IMR-90 (cell line): Measurements from ENCODE around the gene TMPRSS7. TPM values are rescaled to one million over a fixed set of nuclear protein-coding genes. Genes with fewer than 3 reads are reported as not detected.

Source experiments
- ATAC-seq: fragments of 200-7000 bp; cut with Tn5 transposase; 2 replicates; pipeline ENCODE4 v1.9.1; 2020; ENCODE audit warnings: low read depth, mild to moderate bottlenecking, moderate library complexity
- BruUV-seq: library from RNA; stranded (reverse); fragments of 400-500 nt; replicated peaks from 2 replicates; lab custom pipeline; 2021; lab: Mats Ljungman, UMichigan
- CTCF ChIA-PET: fragments of 300-600 bp; formaldehyde crosslinking; extraction: SDS; loops from one replicate; lab custom pipeline; 2021; ENCODE audit warnings: antibody characterized with exemption; lab: Yijun Ruan, JAX
- POLR2A ChIA-PET: fragments of 300-600 bp; sonication (Branson Sonifier 250); formaldehyde crosslinking; loops from one replicate; lab custom pipeline; 2022; ENCODE audit warnings: antibody characterized with exemption; ENCODE audit not compliant: unreplicated experiment; lab: Charles Lee
- DNase-seq: peaks from one replicate; pipeline ENCODE4 v3.0.0; 2013
- H2AFZ ChIP-seq: replicated peaks from 2 replicates; pipeline ENCODE3; 2013; ENCODE audit warnings: low read length, mild to moderate bottlenecking; ENCODE audit not compliant: poor library complexity
- H2AK5ac ChIP-seq: 2 replicates; pipeline ENCODE4 v1.6.1; 2013; ENCODE audit warnings: low read depth, low read length, inconsistent platforms
- H2AK9ac ChIP-seq: replicated peaks from 2 replicates; pipeline ENCODE3; 2013; ENCODE audit warnings: mild to moderate bottlenecking, low read depth, low read length, moderate library complexity; ENCODE audit not compliant: poor library complexity
- H2BK120ac ChIP-seq: 2 replicates; pipeline ENCODE4 v1.6.1; 2013; ENCODE audit warnings: low read depth, low read length, inconsistent platforms
- H2BK15ac ChIP-seq: 3 replicates; pipeline ENCODE4 v1.6.1; 2013; ENCODE audit warnings: low read depth, low read length, inconsistent platforms
- H2BK20ac ChIP-seq: 2 replicates; pipeline ENCODE4 v1.6.1; 2013; ENCODE audit warnings: low read depth, mild to moderate bottlenecking, inconsistent platforms, low read length, moderate library complexity
- H2BK5ac ChIP-seq: 2 replicates; pipeline ENCODE4 v1.6.1; 2013; ENCODE audit warnings: mild to moderate bottlenecking, low read depth, low read length, inconsistent platforms; ENCODE audit not compliant: poor library complexity, severe bottlenecking
- H3K14ac ChIP-seq: replicated peaks from 2 replicates; pipeline ENCODE4 v1.6.1; 2013; ENCODE audit warnings: low read depth, low read length, inconsistent platforms
- H3K18ac ChIP-seq: 2 replicates; pipeline ENCODE4 v1.6.1; 2013; ENCODE audit warnings: low read depth, low read length, control low read depth
- H3K23ac ChIP-seq: 2 replicates; pipeline ENCODE4 v1.6.1; 2013; ENCODE audit warnings: low read depth, low read length, inconsistent platforms
- H3K27ac ChIP-seq: 2 replicates; pipeline ENCODE4 v1.5.1; 2013; ENCODE audit warnings: mild to moderate bottlenecking, control low read depth, low read length; ENCODE audit not compliant: insufficient read depth
- H3K27me3 ChIP-seq: 2 replicates; pipeline ENCODE4 v1.6.1; 2013; ENCODE audit warnings: low read length; ENCODE audit not compliant: control insufficient read depth, insufficient read depth
- H3K36me3 ChIP-seq: 2 replicates; pipeline ENCODE4 v1.6.1; 2013; ENCODE audit warnings: low read length, mixed read lengths; ENCODE audit not compliant: control insufficient read depth, insufficient read depth
- H3K4ac ChIP-seq: 2 replicates; pipeline ENCODE4 v1.6.1; 2013; ENCODE audit warnings: low read depth, low read length, inconsistent platforms
- H3K4me1 ChIP-seq: 2 replicates; pipeline ENCODE4 v1.6.1; 2013; ENCODE audit warnings: low read length, mixed read lengths; ENCODE audit not compliant: control insufficient read depth, insufficient read depth
- H3K4me2 ChIP-seq: 2 replicates; pipeline ENCODE4 v1.6.1; 2013; ENCODE audit warnings: low read depth, mild to moderate bottlenecking, control low read depth, low read length, moderate library complexity
- H3K4me3 ChIP-seq: 2 replicates; pipeline ENCODE4 v1.5.1; 2013; ENCODE audit warnings: low read depth, mild to moderate bottlenecking, control low read depth, low read length, moderate library complexity; ENCODE audit not compliant: insufficient read depth
- H3K56ac ChIP-seq: 2 replicates; pipeline ENCODE4 v1.6.1; 2013; ENCODE audit warnings: low read length, inconsistent platforms; ENCODE audit not compliant: insufficient read depth; ENCODE audit errors: extremely low read depth
- H3K79me1 ChIP-seq, 2 experiments: 2 replicates each; pipeline ENCODE4 v1.6.1; 2013; ENCODE audit warnings: low read length in 2 of 2, inconsistent platforms in 1 of 2, low read depth in 1 of 2
- H3K9ac ChIP-seq: 2 replicates; pipeline ENCODE4 v1.6.1; 2013; ENCODE audit warnings: low read depth, low read length, control low read depth
- H3K9me1 ChIP-seq: 2 replicates; pipeline ENCODE4 v1.6.1; 2013; ENCODE audit warnings: low read length, inconsistent platforms; ENCODE audit not compliant: insufficient read depth
- H3K9me3 ChIP-seq: 2 replicates; pipeline ENCODE4 v1.6.1; 2013; ENCODE audit warnings: low read length; ENCODE audit not compliant: control insufficient read depth, insufficient read depth
- H4K20me1 ChIP-seq: 2 replicates; pipeline ENCODE4 v1.6.1; 2013; ENCODE audit warnings: low read length, inconsistent platforms; ENCODE audit not compliant: insufficient read depth
- H4K5ac ChIP-seq: 2 replicates; pipeline ENCODE4 v1.6.1; 2013; ENCODE audit warnings: mild to moderate bottlenecking, low read depth, low read length, control low read depth
- H4K8ac ChIP-seq, 2 experiments: 2 replicates each; pipeline ENCODE4 v1.6.1; 2013; ENCODE audit warnings: low read depth in 2 of 2, low read length in 2 of 2, control low read depth in 1 of 2, inconsistent platforms in 1 of 2
- H4K91ac ChIP-seq: 2 replicates; pipeline ENCODE4 v1.6.1; 2013; ENCODE audit warnings: low read depth, low read length, inconsistent platforms; ENCODE audit not compliant: insufficient read depth
- MAZ ChIP-seq: IDR thresholded peaks from 2 replicates; pipeline ENCODE4 v1.6.1; 2012; ENCODE audit warnings: low read depth, mild to moderate bottlenecking, low read length, improper control_type of control experiment, moderate library complexity, borderline replicate concordance
- RCOR1 ChIP-seq: IDR thresholded peaks from 2 replicates; pipeline ENCODE4 v1.6.1; 2012; ENCODE audit warnings: mild to moderate bottlenecking, low read length, improper control_type of control experiment; ENCODE audit not compliant: insufficient replicate concordance
- WGBS, 2 experiments: methylation state at CpG; one replicate each; pipeline versions ENCODE4 v1.1.5 to v1.1.7; 2013; ENCODE audit warnings: missing lambda C conversion rate in 2 of 2; ENCODE audit not compliant: insufficient read length in 1 of 2; ENCODE audit errors: extremely low coverage in 2 of 2; 5-methylcytosine and 5-hydroxymethylcytosine counted together
- dilution Hi-C: fragments of 300-500 bp; cut with HindIII; formaldehyde crosslinking; loops from one replicate; pipeline ENCODE4 v1.14.3; 2018; ENCODE audit warnings: low sequenced_read_pairs; ENCODE audit not compliant: unreplicated experiment
- in situ Hi-C: fragments of 300-500 bp; cut with MboI; formaldehyde crosslinking; loops from 3 replicates; pipeline ENCODE4 v1.14.3; 2019; ENCODE audit warnings: low sequenced_read_pairs, inconsistent platforms, mixed read lengths
- intact Hi-C: fragments of 100-400 bp; cut with micrococcal nuclease; formaldehyde crosslinking; loops from 2 replicates; pipeline ENCODE4 v1.10.0; 2022
- polyA plus RNA-seq, 3 experiments: library from polyadenylated mRNA; depleted of rRNA; stranded (reverse); fragments of >200 nt; gene quantifications; 2 replicates each; pipeline ENCODE4 v1.2.3, GENCODE V29; 2012; ENCODE audit warnings: low replicate concordance in 1 of 3
- total RNA-seq: library from RNA; depleted of rRNA; stranded (reverse); fragments of >200 nt; gene quantifications from 2 replicates; pipeline ENCODE4 v1.2.3, GENCODE V29; 2012

Gene TMPRSS7
- total and polyA plus RNA-seq, 2 of the 4 experiments (the other 2 are of a cell fraction): 0.07 TPM; not detected in 1

DNA sequence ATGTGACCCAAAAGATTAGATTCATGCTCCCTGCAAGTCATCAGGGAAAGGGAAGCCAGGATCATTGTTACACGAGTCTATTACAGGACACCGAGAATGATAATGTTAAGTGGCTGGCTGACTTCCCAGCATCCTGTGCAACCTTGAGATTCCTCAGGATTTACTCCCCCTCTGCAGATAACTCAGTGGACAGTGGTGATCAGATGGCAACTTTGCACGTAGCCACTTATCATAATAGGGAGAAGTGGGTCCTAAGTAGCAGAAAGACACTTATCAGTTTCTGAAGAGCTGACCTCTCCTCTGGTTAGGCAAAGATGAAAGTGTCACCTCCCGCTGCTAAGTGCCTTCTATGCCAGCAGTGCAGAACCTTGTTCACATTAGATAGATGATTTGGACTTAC lies 6.7 kb upstream of the TMPRSS7 start:
- H2AK9ac ChIP-seq: no peak overlapping the region
- no peak overlapping the region for H2BK20ac ChIP-seq
- DNase-seq (no peak), ATAC-seq (no peak)
- no peak overlapping the region for H2AK5ac ChIP-seq
- H3K9me1 ChIP-seq: no peaks in the 10 kb centered on the region
- H3K4me1 ChIP-seq: no peaks in the 10 kb centered on the region
- H2BK120ac ChIP-seq: no peak overlapping the region
- no peak overlapping the region for H2BK5ac ChIP-seq
- no peak overlapping the region for H3K27ac ChIP-seq
- POLR2A ChIA-PET: no interaction called here
- no peaks in the 10 kb centered on the region for H3K79me1 ChIP-seq
- BruUV-seq: no TSS peak
- WGBS, 2 experiments: no CpG with 5 or more reads among the region's 4 CpGs
- in situ Hi-C loops (no loop called here), intact Hi-C loops (no loop called here), dilution Hi-C loops (no loop called here)
- no peak overlapping the region for H4K5ac ChIP-seq
- TF ChIP-seq RCOR1: no peak
- no peak for TF ChIP-seq MAZ
- H3K9ac ChIP-seq: no peak overlapping the region
- peak overlapping the region; percentile 37 for H2AFZ ChIP-seq
- H3K4me3 ChIP-seq: no peak overlapping the region
- H4K20me1 ChIP-seq: no peaks in the 10 kb centered on the region
- H3K36me3 ChIP-seq: no peaks in the 10 kb centered on the region
- no peak overlapping the region for H4K8ac ChIP-seq
- CTCF ChIA-PET: interaction anchor here (0.5 to 0.7 kb wide), 2 partner anchors 16 to 156 kb away, joined by 3 read pairs; no protein-coding TSS in a partner anchor
- no peak overlapping the region for H3K18ac ChIP-seq
- no peak overlapping the region for H3K4ac ChIP-seq
- H3K23ac ChIP-seq: no peak overlapping the region
- no peaks in the 10 kb centered on the region for H3K9me3 ChIP-seq
- no peak overlapping the region for H3K14ac ChIP-seq
- no peak overlapping the region for H2BK15ac ChIP-seq
- H3K27me3 ChIP-seq: no peaks in the 10 kb centered on the region
- H3K56ac ChIP-seq: no peak overlapping the region
- H4K91ac ChIP-seq: no peak overlapping the region
- no peak overlapping the region for H3K4me2 ChIP-seq
